Measurements from ENCODE around the gene RNASEH1. TPM values are rescaled to one million over a fixed set of nuclear protein-coding genes. Genes with fewer than 3 reads are reported as not detected.
A peak's percentile ranks its signal among the peaks of the same experiment; 100 is the strongest.
"Not testable (repeated sequence)": the region's sequence is repeated elsewhere in the genome, so short reads cannot be mapped to it uniquely, and the experiment has no call there.

RNASEH1 gene
- total RNA-seq, 2 experiments from 2014 or later = 24.7 to 24.9 TPM

DNA sequence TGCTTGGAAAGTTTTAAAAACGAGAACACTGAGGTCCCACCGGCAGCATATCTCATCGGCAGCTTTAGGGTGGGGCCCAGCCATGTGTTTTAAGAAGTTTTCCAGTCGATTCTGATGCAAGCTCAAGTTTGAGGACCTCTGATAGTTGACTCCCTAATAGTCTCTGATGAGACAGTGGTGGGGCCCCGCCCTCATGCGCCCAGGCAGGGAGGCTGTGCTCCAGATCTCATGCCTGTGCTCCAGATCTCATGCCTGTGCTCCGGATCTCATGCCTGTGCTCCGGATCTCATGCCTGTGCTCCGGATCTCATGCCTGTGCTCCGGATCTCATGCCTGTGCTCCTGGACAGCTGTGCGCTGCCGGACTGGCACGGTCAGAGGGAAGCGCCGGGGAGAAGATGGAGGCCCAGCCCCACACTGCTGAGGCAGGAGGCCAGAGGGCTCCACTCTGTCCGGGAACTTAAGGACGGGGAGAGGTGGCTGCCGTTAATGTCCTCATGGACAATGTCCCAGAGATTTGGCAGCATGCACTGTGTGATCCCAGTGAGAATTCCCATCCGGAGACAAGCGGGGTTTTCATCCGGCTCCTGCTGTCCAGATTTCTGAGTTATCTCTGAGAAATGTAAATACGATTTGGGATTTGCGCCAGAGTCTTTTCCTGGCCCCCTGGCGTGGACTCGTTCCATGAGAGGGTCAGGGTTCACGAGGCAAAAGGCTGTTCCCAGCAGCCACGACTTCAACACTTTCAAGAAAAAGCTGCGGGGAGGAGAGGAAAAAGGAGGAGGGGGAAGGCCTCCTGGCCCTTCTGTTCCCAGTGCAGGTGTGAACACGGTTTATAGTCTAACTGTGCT is 27.4 kb upstream of the RNASEH1 start:
- Mint-ChIP-seq H3K27me3 (no peaks in the 10 kb centered on the region), H3K9me3 (no peaks in the 10 kb centered on the region), H3K27ac (no peak overlapping the region), H3K4me1 (peaks cover 8% of the 10 kb centered on the region), H3K4me3 (no peak overlapping the region), H3K36me3 (peaks cover 4% of the 10 kb centered on the region)
- DNase-seq = no peak
- POLR2A ChIA-PET = no interaction called here
- no peak for ATAC-seq (ENCODE audit: low read depth)

- no peak for ATAC-seq (ENCODE audit: low read depth)
- peaks cover 9% of the 10 kb centered on the region for H3K36me3 Mint-ChIP-seq
- H3K27me3 Mint-ChIP-seq = no peaks in the 10 kb centered on the region
Observed at GRCh38 chr2:3584608-3585260, 26.6 kb upstream of the RNASEH1 start.

DNA sequence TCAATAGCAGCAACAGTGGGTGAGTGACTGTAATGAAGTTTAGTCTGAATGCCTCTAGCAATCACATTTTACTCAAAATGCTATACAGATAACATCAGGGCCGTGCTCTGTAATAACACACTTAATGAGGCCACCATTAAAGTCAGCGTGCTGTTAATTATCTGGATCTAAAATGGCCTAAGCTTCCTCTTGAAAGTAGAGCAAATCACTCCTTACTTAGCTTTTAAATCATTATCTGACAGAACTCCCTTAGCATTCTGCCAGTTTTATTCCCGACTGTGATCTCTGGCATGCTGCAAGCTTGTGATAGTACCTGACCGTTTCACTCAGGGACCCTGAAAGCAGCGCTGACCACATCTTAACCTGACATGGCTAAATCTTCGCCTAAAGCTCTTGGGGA is 25.9 kb upstream of the RNASEH1 start:
- ATAC-seq (ENCODE audit: low read depth) (no peak), DNase-seq (no peak)
- H3K36me3 Mint-ChIP-seq = peaks cover 14% of the 10 kb centered on the region
- POLR2A ChIA-PET = no interaction called here
- no peak overlapping the region for H3K4me3 Mint-ChIP-seq
- H3K27me3 Mint-ChIP-seq = no peaks in the 10 kb centered on the region
- no peak overlapping the region for H3K27ac Mint-ChIP-seq
- no peaks in the 10 kb centered on the region for H3K9me3 Mint-ChIP-seq
- peaks cover 16% of the 10 kb centered on the region for H3K4me1 Mint-ChIP-seq

More at GRCh38 chr2:3584608-3585260, 26.6 kb upstream of the RNASEH1 start:
- Mint-ChIP-seq H3K4me3 (no peak overlapping the region), H3K4me1 (peaks cover 11% of the 10 kb centered on the region), H3K9me3 (no peaks in the 10 kb centered on the region), H3K27ac (no peak overlapping the region)
- no peak for DNase-seq
- POLR2A ChIA-PET = no interaction called here

GRCh38 chr2:3581367-3582262 is 23.5 kb upstream of the RNASEH1 start:
- POLR2A ChIA-PET = no interaction called here
- no peak for ATAC-seq (ENCODE audit: low read depth)
- no peak overlapping the region for H3K4me3 Mint-ChIP-seq
- no peak for DNase-seq
- H3K9me3 Mint-ChIP-seq = no peaks in the 10 kb centered on the region
- H3K36me3 Mint-ChIP-seq = peaks cover 33% of the 10 kb centered on the region
- no peaks in the 10 kb centered on the region for H3K27me3 Mint-ChIP-seq
- no peak overlapping the region for H3K27ac Mint-ChIP-seq
- H3K4me1 Mint-ChIP-seq = peaks cover 34% of the 10 kb centered on the region

DNA sequence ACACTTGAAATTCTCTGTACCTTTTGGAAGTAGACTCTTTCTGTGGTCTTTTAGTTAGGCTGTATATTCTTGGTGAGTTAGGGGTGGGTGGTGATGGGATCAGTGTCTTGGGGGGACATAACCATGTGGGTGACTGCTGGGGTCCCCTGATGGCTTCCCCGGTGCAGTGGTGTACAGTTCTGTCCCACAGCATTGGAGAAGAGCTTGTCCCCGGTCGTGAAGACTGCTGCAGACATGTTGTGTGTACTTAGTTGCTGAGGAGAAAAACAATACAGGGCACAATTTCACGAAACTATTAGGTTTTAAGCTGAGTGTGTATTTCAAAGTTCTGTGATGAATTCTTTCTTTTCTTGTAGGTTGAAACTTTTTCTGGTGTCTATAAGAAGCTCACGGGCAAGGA is 22.3 kb upstream of the RNASEH1 start:
- Mint-ChIP-seq H3K27ac (no peak overlapping the region), H3K4me3 (no peak overlapping the region), H3K36me3 (peaks cover 43% of the 10 kb centered on the region), H3K9me3 (no peaks in the 10 kb centered on the region), H3K4me1 (peaks cover 43% of the 10 kb centered on the region), H3K27me3 (no peaks in the 10 kb centered on the region)
- DNase-seq (no peak), ATAC-seq (ENCODE audit: low read depth) (no peak)
- POLR2A ChIA-PET = no interaction called here

DNA sequence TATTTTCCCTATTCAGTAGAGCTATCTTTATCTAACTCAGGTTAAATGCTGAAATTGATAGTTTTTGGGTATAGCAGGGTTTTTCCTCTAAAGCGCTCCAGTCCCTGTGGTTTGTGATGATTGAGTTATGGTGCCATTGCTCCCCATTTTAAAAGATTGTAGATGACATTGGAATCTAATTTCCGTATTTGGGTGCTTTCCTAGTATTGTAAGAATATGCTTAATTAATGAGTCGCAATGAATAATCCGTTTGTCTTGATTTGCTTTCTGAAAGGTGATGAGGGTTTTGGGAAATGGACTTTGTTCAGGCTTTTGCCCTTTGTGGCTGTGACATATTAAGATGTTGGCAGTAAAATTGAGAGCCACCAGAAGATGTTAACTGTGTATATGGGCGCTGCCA is 20.9 kb upstream of the RNASEH1 start:
- no peak for ATAC-seq (ENCODE audit: low read depth)
- Mint-ChIP-seq H3K4me1 (peaks cover 45% of the 10 kb centered on the region), H3K36me3 (peaks cover 43% of the 10 kb centered on the region), H3K27ac (no peak overlapping the region), H3K27me3 (no peaks in the 10 kb centered on the region), H3K4me3 (peak overlapping the region; percentile 1), H3K9me3 (no peaks in the 10 kb centered on the region)
- POLR2A ChIA-PET = interaction anchor here (1.0 to 1.1 kb wide), 2 partner anchors 20 to 21 kb away, joined by 3 to 6 read pairs; partner anchors contain the start of gene RNASEH1
- no peak for DNase-seq

- peak overlapping the region; percentile 93 for H3K4me3 Mint-ChIP-seq
- POLR2A ChIA-PET = interaction anchor here (0.7 to 3.1 kb wide), 8 partner anchors 19 to 197 kb away, joined by 3 to 27 read pairs (median 4); partner anchors contain the start of genes ADI1, RNASEH1 and TRAPPC12
- not testable (repeated sequence) for ATAC-seq (ENCODE audit: low read depth); DNase-seq; H3K27me3 Mint-ChIP-seq; H3K9me3 Mint-ChIP-seq
- H3K36me3 Mint-ChIP-seq = peaks cover 41% of the 10 kb centered on the region
- H3K27ac Mint-ChIP-seq = peak overlapping the region; percentile 91
- peaks cover 45% of the 10 kb centered on the region for H3K4me1 Mint-ChIP-seq
Observed at GRCh38 chr2:3576263-3576630, 18.1 kb upstream of the RNASEH1 start.

DNA sequence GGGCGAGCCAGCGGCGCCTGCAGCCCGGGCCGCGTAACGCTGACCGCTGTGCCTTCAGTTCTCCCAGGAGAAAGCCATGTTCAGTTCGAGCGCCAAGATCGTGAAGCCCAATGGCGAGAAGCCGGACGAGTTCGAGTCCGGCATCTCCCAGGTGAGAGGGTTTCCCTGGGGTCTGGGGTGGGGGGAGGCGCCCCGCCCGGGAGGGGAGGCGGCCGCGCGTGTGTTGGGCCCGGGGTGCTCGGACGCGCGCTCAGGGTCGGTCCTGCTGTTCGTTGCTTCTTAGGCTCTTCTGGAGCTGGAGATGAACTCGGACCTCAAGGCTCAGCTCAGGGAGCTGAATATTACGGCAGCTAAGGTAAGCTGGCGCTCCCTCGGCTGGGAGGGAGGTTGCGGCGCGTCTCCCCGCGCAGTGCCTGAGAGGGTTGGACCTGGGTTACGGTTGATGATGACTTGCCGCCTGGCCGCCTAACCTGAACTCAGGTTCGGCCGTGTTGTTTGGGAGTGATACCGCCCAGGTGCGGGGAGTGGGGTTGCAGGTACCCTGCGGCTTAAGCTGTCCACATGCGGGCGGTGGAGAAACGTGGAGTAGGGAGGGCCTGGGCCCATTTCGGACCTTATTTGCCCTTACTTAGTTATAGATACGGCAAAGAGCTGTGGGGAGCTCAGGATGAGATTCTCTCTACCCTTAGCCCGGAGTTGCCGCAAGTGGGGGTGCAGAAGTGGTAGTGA is 17.6 kb upstream of the RNASEH1 start:
- peak overlapping the region; percentile 91 for H3K27ac Mint-ChIP-seq
- H3K36me3 Mint-ChIP-seq = peaks cover 41% of the 10 kb centered on the region
- peak; percentile 32 for ATAC-seq (ENCODE audit: low read depth)
- POLR2A ChIA-PET = interaction anchor here (0.7 to 3.1 kb wide), 8 partner anchors 18 to 196 kb away, joined by 3 to 27 read pairs (median 4); partner anchors contain the start of genes ADI1, RNASEH1 and TRAPPC12
- H3K4me3 Mint-ChIP-seq = peak overlapping the region; percentile 93
- H3K27me3 Mint-ChIP-seq = no peaks in the 10 kb centered on the region
- peaks cover 43% of the 10 kb centered on the region for H3K4me1 Mint-ChIP-seq
- H3K9me3 Mint-ChIP-seq = no peaks in the 10 kb centered on the region
- no peak for DNase-seq

GRCh38 chr2:3574155-3574554 is 16.0 kb upstream of the RNASEH1 start:
- no peak for DNase-seq
- H3K4me3 Mint-ChIP-seq = peak overlapping the region; percentile 93
- H3K27ac Mint-ChIP-seq = peak overlapping the region; percentile 91
- H3K36me3 Mint-ChIP-seq = peaks cover 30% of the 10 kb centered on the region
- H3K27me3 Mint-ChIP-seq = no peaks in the 10 kb centered on the region
- ATAC-seq (ENCODE audit: low read depth) = no peak
- POLR2A ChIA-PET = interaction anchor here (0.6 to 3.1 kb wide), 4 partner anchors 9 to 55 kb away, joined by 4 to 27 read pairs (median 14); partner anchors contain the start of genes ADI1 and RNASEH1
- H3K9me3 Mint-ChIP-seq = no peaks in the 10 kb centered on the region
- peaks cover 34% of the 10 kb centered on the region for H3K4me1 Mint-ChIP-seq

DNA sequence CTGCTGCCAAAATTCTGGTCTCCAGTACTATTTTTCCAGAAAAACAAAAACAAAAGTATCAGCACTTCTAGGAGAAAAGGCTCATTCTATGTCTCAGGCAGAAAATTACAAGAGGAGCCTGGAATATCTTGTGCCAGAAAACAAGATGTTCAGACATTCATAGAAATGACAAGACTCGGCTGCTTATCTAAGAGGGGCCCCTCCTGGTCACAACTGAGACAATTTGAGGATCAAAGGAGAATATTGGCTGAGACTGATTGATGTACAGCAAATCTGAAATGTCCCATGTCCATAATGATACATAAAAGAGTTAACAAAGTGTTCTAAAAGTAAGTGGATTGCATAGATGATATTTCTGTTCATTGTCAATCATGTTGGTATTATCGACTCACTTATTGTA is 14.5 kb upstream of the RNASEH1 start:
- Mint-ChIP-seq H3K4me1 (peaks cover 23% of the 10 kb centered on the region), H3K4me3 (no peak overlapping the region), H3K27me3 (no peaks in the 10 kb centered on the region), H3K36me3 (peaks cover 19% of the 10 kb centered on the region), H3K9me3 (no peaks in the 10 kb centered on the region), H3K27ac (no peak overlapping the region)
- DNase-seq (no peak), ATAC-seq (ENCODE audit: low read depth) (no peak)
- POLR2A ChIA-PET = interaction anchor here (0.6 kb wide), 1 partner anchor 134 kb away, joined by 3 read pairs; no protein-coding TSS in a partner anchor

GRCh38 chr2:3571284-3571683 is 13.2 kb upstream of the RNASEH1 start:
- DNase-seq (no peak), ATAC-seq (ENCODE audit: low read depth) (no peak)
- POLR2A ChIA-PET = interaction anchor here (1.4 kb wide), 1 partner anchor 13 kb away, joined by 8 read pairs; the partner anchor contains the start of gene RNASEH1
- peaks cover 12% of the 10 kb centered on the region for H3K4me1 Mint-ChIP-seq
- no peak overlapping the region for H3K4me3 Mint-ChIP-seq
- H3K36me3 Mint-ChIP-seq = peaks cover 7% of the 10 kb centered on the region
- H3K27ac Mint-ChIP-seq = no peak overlapping the region
- H3K9me3 Mint-ChIP-seq = no peaks in the 10 kb centered on the region
- H3K27me3 Mint-ChIP-seq = no peaks in the 10 kb centered on the region

DNA sequence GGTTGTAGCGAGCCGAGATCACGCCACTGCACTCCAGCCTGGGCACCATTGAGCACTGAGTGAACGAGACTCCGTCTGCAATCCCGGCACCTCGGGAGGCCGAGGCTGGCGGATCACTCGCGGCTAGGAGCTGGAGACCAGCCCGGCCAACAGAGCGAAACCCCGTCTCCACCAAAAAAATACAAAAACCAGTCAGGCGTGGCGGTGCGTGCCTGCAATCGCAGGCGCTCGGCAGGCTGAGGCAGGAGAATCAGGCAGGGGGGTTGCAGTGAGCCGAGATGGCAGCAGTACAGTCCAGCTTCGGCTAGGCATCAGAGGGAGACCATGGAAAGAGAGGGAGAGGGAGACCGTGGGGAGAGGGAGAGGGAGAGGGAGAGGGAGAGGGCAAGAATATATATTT is 11.5 kb upstream of the RNASEH1 start:
- POLR2A ChIA-PET; H3K36me3 Mint-ChIP-seq; DNase-seq; H3K9me3 Mint-ChIP-seq; H3K27ac Mint-ChIP-seq; H3K4me3 Mint-ChIP-seq; H3K27me3 Mint-ChIP-seq; ATAC-seq (ENCODE audit: low read depth); H3K4me1 Mint-ChIP-seq: not testable (repeated sequence)

Data from activated naive CD8-positive, alpha-beta T cell treated with anti-CD3 and anti-CD28 coated beads, Interleukin-2, amount 10 ng/mL, durations not matched to agents 7 days and 5 days (primary cell).